AG04450 (cell line): ENCODE data around the gene FAM120B. TPM values are rescaled to one million over a fixed set of nuclear protein-coding genes. Genes with fewer than 3 reads are reported as not detected.

ENCODE experiments used
- CTCF ChIA-PET: fragments of 300-600, 350-600 bp; formaldehyde crosslinking; extraction: SDS; loops from one replicate; lab custom pipeline; 2022; ENCODE audit warnings: antibody characterized with exemption, inconsistent platforms; lab: Charles Lee
- POLR2A ChIA-PET: fragments of 350-600 bp; formaldehyde crosslinking; extraction: SDS; loops from one replicate; lab custom pipeline; 2021; ENCODE audit warnings: antibody characterized with exemption, inconsistent platforms; lab: Yijun Ruan, JAX
- DNase-seq: peaks from one replicate; pipeline ENCODE4 v3.0.0-alpha.2; 2011; ENCODE audit warnings: low read depth, low spot score
- H3K27ac ChIP-seq: one replicate; pipeline ENCODE4 v1.5.1; 2012; ENCODE audit warnings: low read depth, low read length, control low read depth
- H3K27me3 ChIP-seq: one replicate; pipeline ENCODE4 v1.6.0; 2012; ENCODE audit warnings: low read length; ENCODE audit not compliant: control insufficient read depth, insufficient read depth
- H3K4me3 ChIP-seq: 2 replicates; pipeline ENCODE4 v1.5.1; 2011; ENCODE audit warnings: mild to moderate bottlenecking, low read depth, low read length, control low read depth
- H3K9me3 ChIP-seq: 2 replicates; pipeline ENCODE4 v1.5.1; 2012; ENCODE audit warnings: low read length; ENCODE audit not compliant: control insufficient read depth, insufficient read depth
- polyA plus RNA-seq: library from polyadenylated mRNA; depleted of rRNA; stranded (reverse); fragments of >200 nt; gene quantifications from 2 replicates; pipeline ENCODE4 v1.2.3, GENCODE V29; 2011
- TF ChIP-seq, protein P1 (sequence below): IDR thresholded peaks from 2 replicates; pipeline ENCODE4 v1.5.1; 2011; ENCODE audit warnings: low read depth, low read length, control low read depth, inconsistent platforms

FAM120B gene
- polyA plus RNA-seq, 1 experiment, result 13.9 TPM

- Histone ChIP-seq H3K9me3 (peaks cover 18% of the 10 kb centered on the region), H3K27ac (no peak overlapping the region), H3K4me3 (no peak overlapping the region), H3K27me3 (peaks cover 2% of the 10 kb centered on the region)
- CTCF ChIA-PET, result no interaction called here
- TF ChIP-seq, protein P1, sequence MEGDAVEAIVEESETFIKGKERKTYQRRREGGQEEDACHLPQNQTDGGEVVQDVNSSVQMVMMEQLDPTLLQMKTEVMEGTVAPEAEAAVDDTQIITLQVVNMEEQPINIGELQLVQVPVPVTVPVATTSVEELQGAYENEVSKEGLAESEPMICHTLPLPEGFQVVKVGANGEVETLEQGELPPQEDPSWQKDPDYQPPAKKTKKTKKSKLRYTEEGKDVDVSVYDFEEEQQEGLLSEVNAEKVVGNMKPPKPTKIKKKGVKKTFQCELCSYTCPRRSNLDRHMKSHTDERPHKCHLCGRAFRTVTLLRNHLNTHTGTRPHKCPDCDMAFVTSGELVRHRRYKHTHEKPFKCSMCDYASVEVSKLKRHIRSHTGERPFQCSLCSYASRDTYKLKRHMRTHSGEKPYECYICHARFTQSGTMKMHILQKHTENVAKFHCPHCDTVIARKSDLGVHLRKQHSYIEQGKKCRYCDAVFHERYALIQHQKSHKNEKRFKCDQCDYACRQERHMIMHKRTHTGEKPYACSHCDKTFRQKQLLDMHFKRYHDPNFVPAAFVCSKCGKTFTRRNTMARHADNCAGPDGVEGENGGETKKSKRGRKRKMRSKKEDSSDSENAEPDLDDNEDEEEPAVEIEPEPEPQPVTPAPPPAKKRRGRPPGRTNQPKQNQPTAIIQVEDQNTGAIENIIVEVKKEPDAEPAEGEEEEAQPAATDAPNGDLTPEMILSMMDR, result no peak
- no peak for DNase-seq
- POLR2A ChIA-PET, result no interaction called here
Measured at GRCh38 chr6:170442596-170442995, 136.0 kb downstream of the FAM120B start.

DNA sequence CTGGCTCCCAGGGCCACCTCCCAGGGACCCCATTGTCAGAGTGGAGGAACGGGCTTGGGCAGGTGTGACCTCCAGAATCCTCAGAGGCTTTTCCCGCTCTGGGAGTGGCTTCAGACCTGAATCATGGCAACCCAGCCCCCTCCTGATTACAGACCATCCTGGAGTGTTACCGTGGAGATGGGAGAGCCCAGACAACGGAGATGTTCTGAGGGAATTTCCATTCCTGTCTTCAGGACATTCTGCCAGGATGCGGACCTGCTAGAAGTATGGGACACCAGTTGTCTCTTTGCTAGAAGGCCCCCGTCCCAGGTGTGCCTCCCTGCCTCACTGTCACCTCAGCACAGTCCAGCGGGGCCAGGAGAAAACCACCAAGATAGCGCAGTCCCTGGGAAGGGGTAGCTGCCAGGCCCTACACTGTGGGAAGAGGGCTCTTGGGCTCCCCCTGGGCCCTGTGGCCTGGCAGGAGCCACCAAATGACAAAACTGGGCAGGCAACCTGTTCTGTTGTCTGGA is 136.6 kb downstream of the FAM120B start:
- H3K27me3 ChIP-seq, result peaks cover 2% of the 10 kb centered on the region
- TF ChIP-seq, protein P1, result 0 out of 2 replicates have a peak, but pooled peaks have one; percentile 6
- no peak overlapping the region for H3K4me3 ChIP-seq
- POLR2A ChIA-PET, result no interaction called here
- H3K9me3 ChIP-seq, result peaks cover 19% of the 10 kb centered on the region
- DNase-seq, result no peak
- no peak overlapping the region for H3K27ac ChIP-seq
- CTCF ChIA-PET, result no interaction called here

DNA sequence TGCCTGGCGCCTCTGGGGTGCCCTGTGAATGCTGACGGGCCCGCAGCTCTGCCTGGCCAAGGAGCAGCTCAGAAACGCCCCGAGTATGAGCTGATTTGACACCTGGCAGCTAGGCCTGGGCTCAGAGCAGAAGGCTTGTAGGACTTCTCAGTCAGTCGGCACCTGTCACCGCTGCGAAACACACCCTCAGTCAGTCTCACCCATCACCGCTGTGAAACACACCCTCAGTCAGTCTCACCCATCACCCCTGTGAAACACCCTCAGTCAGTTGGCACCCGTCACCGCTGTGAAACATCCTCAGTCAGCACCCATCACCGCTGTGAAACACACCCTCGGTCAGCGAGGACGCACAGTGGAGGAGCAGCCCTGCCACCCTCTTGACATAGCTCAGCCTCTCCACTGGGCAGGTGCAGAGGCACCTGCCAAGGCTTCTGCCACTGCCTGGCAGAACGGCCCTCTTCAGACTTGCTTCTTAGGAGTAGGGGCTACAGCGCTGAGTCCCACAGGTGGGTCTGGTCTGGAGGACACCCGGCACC is 137.6 kb downstream of the FAM120B start:
- TF ChIP-seq, protein P1, result no peak
- DNase-seq, result no peak
- peaks cover 2% of the 10 kb centered on the region for H3K27me3 ChIP-seq
- ChIA-PET POLR2A (no interaction called here), CTCF (no interaction called here)
- peaks cover 19% of the 10 kb centered on the region for H3K9me3 ChIP-seq
- no peak overlapping the region for H3K4me3 ChIP-seq
- H3K27ac ChIP-seq, result no peak overlapping the region

DNA sequence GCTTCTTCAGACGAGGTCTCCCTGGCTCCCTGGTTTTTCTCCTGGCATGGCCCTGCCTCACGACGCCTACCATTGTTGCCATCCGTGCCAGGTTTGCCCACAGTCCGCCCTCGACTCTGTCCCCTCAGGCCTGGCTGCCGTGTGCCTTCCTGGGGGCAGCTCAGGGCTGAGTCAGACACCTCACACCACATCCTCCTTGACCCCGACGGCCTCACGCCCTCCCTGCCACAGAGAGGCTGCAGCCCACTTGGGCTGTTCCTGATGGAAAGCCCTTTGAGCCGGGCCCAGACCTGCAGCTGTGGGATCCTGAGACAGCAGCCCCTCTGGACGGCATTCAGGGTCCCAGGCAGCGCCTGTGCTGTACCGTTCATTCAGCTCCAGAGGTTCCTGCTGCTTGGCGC is 138.3 kb downstream of the FAM120B start:
- H3K27ac ChIP-seq, result no peak overlapping the region
- CTCF ChIA-PET, result no interaction called here
- DNase-seq, result no peak

GRCh38 chr6:170445487-170445886 is 138.9 kb downstream of the FAM120B start:
- Histone ChIP-seq H3K4me3 (no peak overlapping the region), H3K27ac (no peak overlapping the region), H3K27me3 (peaks cover 2% of the 10 kb centered on the region), H3K9me3 (peaks cover 19% of the 10 kb centered on the region)
- DNase-seq, result no peak
- POLR2A ChIA-PET, result no interaction called here
- CTCF ChIA-PET, result no interaction called here
- TF ChIP-seq, protein P1, result no peak

More for the DNA sequence above, 138.3 kb downstream of the FAM120B start:
- TF ChIP-seq, protein P1, result no peak
- POLR2A ChIA-PET, result no interaction called here
- H3K4me3 ChIP-seq, result no peak overlapping the region
- H3K9me3 ChIP-seq, result peaks cover 19% of the 10 kb centered on the region
- peaks cover 2% of the 10 kb centered on the region for H3K27me3 ChIP-seq
